GM18519 (cell line): ENCODE data around the gene CRLF1.

Experiments used
- ATAC-seq: cut with Tn5 transposase; IDR thresholded peaks from one replicate; pipeline ENCODE4 v1.9.1; 2021; ENCODE audit warnings: mild to moderate bottlenecking, moderate library complexity; ENCODE audit not compliant: unreplicated experiment, low FRiP score

Gene CRLF1

GRCh38 chr19:18566953-18567352 lies 39.6 kb downstream of the CRLF1 start:
- ATAC-seq, result no peak

DNA sequence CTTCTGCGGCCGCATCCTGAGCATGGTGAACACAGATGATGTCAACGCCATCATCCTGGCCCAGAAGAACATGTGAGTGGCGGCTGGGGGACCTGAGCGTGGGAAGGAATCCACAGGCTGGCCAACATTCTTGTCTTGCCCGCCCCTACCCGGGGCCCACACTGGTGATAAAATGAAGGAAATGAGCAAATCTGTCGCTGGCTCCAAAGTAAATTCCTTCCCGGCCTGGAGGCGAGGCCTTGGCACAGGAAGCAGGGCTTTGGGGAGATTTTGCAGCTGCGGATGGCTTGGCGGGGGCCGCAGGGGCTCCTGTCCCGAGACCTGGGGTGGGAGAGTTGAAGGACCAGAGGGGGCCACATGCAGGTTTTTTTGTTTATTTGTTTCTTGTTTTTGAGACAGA lies 44.5 kb downstream of the CRLF1 start:
- ATAC-seq, result no peak

DNA sequence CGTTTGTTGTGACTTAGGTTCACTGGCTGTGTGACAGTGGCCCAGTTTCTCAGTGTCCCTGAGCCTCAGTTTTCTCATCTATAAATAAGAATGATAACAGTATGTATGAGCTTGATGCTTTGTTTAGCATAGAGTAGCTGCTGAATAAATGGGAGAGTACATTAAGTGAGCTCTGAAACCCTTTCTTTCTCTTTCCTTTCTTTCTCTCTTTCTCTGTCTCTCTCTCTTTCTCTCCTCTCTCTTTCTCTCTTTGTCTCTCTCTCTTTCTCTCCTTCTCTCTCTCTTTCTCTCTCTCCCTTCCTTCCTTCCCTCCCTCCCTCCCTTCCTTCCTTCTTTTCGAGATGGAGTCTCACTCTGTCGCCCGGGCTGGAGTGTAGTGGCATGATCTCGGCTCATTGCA lies 46.9 kb downstream of the CRLF1 start:
- no peak for ATAC-seq

DNA sequence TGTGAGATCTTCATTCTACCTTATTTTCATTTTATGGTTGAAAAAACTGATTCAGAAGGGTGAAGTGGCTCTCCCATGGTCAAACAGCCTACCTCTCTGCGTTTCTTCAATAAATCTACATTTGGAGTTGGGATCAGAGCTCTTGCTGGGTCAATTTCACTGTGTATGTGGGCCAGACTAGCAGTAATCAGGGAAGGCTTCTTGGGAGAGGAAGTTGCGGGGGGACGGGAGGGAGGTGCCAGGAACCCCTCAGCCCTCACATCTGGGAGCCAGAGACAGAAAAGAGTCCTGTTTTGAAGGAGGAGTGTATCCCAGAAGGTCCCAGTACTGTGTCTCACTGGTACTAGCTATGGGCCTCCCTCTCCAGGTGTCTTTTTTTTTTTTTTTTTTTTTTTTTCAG lies 48.0 kb downstream of the CRLF1 start:
- no peak for ATAC-seq

- ATAC-seq, result no peak
Measured at GRCh38 chr19:18558202-18558555, 48.4 kb downstream of the CRLF1 start.

- ATAC-seq, result peak; percentile 88
Measured at GRCh38 chr19:18557411-18558201, 49.0 kb downstream of the CRLF1 start, which contains the start of gene KXD1. Gene KXD1, plus strand, starts transcription at chr19:18557870. Its CDS starts 4,187 bp downstream, at chr19:18562057.

GRCh38 chr19:18551631-18552030 lies 55.0 kb downstream of the CRLF1 start:
- no peak for ATAC-seq

DNA sequence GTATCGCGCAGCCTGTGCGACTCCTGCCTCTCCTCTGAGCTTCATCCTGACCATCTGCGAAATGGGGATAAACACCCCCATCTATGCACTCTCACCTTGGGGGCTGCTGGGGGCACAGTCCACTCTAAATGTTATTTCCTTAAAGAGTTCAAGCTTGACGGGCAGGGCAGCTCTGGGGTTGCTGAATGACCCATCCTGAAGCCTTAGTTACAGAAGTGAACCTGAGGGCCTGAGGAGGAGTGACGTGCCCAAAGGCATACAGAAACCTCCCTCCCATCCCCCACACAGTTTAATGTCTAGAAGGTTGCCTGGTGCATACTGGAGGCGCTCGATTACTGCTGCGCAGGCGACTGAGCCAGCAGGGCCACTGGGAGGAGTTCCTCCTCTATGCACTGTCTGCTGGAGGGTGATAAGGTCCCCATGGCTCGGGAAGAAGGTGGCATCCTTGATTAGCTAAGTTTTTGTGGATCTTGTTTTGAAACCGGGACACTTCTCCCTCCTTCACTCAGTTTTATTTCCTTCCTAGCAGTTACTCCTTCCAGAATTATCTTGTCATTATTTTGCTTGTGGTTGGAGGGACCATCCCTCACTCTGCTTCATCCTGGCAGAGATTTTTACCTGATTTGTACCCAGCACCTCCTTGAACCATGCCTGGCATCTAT lies 62.7 kb downstream of the CRLF1 start:
- ATAC-seq, result peak; percentile 50
